Kidney capillary endothelial cell (primary cell): ENCODE data around the gene SCFD1.
"Not testable (repeated sequence)": the region's sequence is repeated elsewhere in the genome, so short reads cannot be mapped to it uniquely, and the experiment has no call there.

Experiments used
- DNase-seq: peaks from one replicate; pipeline ENCODE4 v3.0.0-alpha.2; 2018; ENCODE audit warnings: low spot score

SCFD1 gene, protein sequence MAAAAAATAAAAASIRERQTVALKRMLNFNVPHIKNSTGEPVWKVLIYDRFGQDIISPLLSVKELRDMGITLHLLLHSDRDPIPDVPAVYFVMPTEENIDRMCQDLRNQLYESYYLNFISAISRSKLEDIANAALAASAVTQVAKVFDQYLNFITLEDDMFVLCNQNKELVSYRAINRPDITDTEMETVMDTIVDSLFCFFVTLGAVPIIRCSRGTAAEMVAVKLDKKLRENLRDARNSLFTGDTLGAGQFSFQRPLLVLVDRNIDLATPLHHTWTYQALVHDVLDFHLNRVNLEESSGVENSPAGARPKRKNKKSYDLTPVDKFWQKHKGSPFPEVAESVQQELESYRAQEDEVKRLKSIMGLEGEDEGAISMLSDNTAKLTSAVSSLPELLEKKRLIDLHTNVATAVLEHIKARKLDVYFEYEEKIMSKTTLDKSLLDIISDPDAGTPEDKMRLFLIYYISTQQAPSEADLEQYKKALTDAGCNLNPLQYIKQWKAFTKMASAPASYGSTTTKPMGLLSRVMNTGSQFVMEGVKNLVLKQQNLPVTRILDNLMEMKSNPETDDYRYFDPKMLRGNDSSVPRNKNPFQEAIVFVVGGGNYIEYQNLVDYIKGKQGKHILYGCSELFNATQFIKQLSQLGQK

DNA sequence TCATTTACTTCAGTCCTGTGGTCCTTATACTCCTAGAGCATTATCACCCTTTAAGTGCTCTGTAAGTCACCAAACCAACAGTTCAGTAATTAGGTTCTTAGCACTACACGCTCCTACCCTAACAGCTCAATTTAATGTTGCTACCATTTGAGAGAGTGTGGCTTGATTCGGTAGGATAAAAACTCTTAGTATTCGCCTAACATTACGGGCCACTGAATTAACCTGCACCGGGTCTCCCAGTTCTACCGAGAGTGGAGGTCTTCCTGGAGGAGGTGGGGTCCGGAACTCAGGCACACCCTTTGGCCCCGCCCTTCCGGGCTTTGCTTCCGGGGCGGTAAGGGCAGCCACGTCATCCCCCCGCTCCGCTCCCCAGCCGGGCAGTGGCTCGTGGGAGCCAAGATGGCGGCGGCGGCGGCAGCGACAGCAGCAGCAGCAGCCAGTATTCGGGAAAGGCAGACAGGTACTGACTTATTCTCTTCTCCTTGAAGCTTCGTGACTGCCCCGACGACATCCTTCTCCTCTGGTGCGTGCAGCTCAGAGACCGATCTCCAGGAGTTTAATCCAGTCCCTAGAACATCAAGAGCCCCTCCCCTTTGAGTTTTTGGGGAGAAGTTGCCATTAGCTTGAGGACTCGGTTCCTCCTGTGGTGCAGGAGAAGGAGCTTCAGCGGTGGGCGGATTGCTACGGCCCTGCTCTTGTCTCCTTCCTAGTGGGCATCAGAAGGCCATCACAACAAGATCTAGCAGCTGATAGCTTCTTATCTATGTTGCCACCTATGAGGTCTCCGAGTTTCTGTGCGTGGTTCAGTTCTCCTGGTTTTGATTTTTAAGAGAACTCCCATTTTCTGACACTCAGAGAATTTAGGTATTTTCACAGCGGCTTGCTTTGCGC is at the start of gene SCFD1:
SCFD1 (plus strand) TSS at position 380 of the 891 bp plus-strand sequence; CDS start at position 400, 20 bp downstream.
- peak; percentile 91 for DNase-seq

DNA sequence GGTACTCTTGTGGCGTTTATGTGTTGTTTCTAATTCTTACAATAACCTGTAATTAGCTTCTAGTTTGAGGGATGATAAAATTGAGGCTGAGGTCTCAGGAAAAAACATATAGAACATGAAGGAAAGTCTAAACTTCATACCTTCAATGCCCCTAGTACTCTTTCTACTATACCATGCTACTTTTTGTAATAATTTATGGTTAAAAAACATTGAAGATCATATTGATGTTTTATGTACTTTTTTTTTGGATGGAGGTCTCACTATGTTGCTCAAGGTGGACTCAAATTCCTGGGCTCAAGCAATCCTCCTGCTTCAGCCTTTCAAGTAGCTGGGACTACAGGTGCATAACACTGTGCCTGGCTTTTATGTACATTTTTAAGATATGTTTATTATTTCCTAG is 49.3 kb upstream of the SCFD1 start:
- DNase-seq, result no peak

DNA sequence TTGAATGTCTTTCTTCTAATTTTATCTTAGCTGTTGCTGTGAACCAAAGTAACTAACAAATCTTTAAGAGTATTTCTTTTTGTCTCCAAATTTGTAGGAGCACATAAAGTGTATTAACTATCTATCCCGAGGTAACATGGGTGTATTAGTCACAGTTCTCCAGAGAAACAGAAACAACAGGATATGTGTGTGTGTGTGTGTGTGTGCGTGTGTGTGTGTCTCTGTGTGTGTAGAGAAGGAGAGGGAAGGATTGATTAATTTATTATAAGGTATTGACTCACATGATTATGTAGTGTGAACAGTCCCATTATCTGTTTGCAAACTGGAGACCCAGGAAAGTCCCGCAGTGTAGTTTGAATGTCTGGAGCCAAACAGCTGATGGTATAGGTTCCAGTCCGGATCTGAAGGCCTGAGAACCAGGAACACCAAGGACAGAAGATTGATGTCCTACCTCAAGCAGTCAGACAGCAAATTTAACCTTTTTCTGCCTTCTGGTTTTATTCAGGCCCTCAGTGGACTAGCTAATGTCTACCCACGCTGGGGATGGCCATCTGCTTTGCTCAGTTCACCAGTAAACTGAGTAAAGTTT is 48.8 kb upstream of the SCFD1 start:
- DNase-seq, result peak; percentile 33

DNA sequence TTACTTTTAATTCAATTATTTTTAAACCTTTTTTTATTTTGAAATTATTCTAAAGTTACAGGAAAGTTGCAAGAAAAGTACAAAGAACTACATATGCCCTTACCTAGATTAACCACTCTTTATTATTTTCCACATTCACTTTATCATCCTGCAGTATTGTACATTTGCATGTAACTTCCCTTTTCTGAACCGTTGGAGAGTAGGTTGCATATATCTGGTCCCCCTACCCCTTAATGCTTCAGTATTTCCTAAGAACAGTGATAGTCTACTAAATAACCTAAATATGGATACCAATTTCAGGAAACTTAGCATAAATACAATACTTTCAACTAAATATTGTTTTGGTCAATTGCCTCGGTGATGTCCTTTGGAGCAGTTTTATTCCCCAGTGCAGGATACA is 48.2 kb upstream of the SCFD1 start:
- DNase-seq, result no peak

DNA sequence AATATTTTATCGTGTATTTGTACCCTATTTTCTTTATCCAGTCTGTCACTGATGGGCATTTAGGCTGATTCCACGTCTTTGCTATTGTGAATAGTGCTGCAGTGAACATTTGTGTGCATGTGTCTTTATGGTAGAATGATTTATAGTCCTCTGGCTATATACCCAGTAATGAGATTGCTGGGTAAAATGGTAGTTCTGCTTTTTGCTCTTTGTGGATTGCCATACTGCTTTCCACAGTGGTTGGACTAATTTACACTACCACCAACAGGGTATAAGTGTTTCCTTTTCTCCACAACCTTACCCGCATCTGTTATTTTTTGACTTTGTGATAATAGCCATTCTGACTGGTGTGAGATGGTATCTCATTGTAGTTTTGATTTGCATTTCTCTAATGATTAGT is 47.3 kb upstream of the SCFD1 start:
- DNase-seq, result not testable (repeated sequence)

DNA sequence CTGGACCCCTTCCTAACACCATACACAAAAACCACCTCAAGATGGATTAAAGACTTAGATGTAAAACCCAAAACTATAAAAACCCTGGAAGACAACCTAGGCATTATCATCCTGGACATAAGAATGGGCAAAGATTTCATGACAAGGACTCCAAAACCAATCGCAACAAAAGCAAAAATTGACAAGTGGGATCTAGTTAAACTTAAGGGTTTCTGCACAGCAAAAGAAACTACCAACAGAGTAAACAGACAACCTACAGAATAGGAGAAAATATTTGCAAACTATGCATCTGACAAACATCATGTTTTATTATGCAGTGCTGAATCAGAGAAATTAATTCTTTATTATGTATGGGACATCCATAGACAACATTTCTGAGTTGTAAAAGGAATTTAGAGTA is 45.8 kb upstream of the SCFD1 start:
- not testable (repeated sequence) for DNase-seq

DNA sequence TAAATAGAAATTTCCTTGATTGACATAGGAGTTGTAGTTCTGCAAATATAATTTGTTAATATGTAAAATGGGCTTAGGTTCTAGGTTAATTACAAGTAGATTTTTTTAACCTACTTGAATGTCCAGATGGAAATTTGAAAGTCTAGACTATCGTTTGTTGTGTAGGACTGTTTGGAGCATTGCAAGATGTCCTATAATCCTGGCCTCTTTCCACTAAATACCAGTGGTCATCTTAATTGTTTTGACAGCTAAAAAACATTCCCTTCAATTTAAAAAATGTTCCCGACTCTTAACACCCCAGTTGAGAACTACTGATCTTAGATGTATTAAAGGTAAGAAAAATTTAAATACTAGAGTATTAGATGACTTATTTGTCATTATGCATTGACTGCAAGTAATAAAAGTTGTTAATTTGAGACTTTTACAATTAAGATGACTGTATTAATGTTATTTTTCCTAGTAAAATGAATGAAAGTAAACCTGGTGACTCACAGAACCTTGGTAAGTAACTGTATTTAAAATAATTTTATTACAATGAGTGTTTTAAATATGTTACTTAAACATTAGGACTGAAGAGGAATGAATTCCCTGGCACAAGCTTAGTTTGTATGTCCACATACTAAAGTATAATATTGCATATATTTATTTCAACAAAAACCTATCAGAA is 41.4 kb upstream of the SCFD1 start:
- no peak for DNase-seq

DNA sequence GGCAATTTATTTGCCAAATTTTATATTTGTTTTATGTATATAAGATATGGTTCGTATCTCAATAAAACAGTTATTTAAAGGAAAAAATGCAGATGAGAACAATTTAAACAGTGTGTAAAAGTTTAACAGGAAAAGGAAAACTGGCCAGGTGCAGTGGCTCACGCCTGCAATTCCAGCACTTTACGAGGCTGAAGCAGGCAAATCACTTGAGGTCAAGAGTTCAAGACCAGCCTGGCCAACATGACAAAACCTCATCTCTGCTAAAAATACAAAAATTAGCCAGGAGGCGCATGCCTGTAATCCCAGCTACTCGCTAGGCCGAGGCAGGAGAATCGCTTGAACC is 40.9 kb upstream of the SCFD1 start:
- no peak for DNase-seq

DNA sequence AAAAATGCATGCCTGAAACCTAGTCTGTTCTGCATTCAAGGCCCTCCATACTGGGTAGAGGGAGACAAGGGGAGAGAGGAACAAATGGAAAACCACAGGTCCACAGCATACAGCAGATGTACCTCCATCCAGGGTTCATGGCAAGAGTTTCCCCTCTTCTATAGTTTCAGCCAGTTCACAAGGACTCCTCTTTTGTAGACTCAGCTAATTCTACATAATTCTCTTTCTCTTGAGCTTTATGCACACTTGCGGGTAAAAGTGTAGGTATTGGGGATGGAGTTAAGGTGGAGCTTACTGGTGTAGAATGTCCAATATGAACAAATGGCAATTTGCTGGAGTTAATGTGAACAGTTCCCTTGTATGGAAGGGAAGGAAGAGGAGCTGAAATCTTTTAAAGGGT is 39.7 kb upstream of the SCFD1 start:
- DNase-seq, result no peak

DNA sequence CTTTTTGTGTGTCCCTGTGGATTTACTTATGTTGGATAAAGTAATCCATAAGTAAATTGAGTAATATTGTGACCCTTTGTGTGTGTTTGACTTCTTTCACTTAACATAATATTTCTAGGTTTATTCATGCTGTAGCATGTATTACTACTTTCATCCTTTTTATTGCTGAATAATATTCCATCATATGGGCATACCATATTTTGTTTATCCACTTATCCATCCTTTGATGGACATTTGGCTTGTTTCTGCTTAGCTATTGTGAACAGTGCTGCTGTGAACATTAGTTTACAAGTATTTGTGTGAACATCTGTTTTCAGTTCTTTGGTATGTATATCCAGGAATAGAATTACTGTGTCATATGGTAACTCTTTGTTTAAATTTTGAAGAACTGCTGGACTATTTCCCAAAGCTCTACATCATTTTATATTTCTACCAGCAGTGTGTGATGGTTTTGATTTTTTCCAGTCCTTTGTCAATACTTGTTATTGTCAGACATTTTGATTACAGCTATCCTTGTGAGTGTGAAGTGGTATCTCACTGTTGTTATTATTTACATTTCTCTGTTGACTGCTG is 38.0 kb upstream of the SCFD1 start:
- DNase-seq, result no peak

DNA sequence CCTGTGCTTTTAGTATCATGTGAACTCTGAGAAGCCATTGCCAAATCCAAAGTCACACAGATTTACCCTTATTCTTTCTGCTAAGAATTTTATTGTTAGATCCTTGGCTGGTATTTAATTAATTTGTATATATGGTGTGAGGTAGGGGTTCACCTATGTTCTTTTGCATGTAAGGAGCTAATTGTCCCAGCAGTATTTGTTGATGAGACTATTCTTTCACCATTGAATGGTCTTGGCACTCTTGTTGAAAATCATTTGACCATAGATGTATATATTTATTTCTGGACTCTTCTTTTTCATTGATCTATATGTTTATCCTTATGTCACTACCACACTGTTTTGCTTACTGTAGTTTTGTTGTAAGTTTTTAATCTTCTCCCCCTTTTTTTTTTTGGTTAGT is 36.9 kb upstream of the SCFD1 start:
- DNase-seq, result no peak

DNA sequence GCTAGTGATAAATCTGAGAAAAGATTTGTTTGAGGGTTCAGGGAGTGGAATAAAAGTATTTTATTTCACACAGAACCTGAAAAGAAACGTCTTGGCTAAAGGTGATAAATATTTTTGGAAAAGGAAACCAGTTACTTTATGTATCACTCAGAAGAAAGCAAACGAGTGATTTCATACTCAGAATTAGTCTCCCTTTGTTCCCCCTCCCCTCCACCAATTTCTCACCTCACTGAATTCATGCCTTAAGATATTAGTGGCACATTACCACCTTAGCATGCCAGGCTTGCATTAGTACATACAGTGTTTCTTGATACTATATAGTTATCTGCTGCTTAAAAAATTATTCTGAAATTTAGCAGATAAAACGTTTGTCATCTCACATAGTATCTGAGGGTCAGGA is 35.0 kb upstream of the SCFD1 start:
- no peak for DNase-seq

DNA sequence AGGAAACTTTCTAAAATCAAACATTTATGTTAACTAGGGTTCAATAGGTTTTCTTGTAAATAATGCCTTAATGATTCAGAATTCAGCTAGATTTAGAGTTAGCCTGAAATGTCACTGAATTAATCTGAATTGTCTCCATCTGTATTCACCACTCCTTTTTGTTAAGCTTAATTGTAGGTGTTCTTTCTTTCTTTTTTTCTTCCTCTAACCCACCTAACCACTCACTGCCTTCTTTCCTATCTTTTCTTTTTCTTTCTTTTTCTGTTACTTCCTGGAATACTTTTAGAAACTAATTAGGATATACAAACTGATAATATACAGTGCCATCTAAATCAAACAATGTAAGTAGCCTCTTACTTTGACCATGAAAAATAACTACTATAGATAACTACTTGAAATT is 33.2 kb upstream of the SCFD1 start:
- no peak for DNase-seq

DNA sequence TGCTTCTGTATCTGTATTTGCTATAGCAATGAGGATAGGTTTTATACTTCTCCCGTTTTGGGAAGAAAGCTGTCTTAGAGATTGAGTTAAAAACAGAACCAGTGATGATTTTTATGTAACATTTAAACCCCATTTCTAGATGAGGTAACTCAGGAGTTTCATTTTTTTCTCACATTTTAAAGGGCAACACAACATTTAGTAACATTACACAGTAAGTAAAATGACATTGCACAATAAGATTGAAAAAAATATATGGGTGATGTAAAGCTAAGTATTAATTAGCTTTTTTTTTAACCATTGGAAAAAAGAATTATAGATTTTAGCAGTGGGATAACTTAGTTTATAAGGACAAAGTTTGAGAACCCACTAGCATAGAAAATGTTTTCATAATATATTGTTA is 25.2 kb upstream of the SCFD1 start:
- DNase-seq, result no peak

DNA sequence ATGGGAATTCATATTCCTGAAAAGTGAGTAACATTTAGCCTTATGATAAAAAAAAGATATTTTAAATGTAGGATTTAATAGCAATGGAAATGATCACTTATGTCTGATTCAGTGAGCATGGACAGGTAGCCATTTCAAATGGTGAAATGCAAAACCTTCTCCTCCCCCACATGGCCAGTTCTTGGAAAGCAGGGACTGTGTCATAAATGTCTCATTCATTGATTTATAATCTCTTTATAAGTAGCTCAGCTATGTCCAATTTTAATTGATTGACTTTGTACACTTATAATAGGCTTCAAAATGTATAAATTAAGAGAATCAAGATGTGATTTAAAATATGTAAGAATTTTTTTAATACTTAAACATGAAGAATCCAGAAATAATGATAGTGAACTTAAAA is 24.6 kb upstream of the SCFD1 start:
- DNase-seq, result no peak

DNA sequence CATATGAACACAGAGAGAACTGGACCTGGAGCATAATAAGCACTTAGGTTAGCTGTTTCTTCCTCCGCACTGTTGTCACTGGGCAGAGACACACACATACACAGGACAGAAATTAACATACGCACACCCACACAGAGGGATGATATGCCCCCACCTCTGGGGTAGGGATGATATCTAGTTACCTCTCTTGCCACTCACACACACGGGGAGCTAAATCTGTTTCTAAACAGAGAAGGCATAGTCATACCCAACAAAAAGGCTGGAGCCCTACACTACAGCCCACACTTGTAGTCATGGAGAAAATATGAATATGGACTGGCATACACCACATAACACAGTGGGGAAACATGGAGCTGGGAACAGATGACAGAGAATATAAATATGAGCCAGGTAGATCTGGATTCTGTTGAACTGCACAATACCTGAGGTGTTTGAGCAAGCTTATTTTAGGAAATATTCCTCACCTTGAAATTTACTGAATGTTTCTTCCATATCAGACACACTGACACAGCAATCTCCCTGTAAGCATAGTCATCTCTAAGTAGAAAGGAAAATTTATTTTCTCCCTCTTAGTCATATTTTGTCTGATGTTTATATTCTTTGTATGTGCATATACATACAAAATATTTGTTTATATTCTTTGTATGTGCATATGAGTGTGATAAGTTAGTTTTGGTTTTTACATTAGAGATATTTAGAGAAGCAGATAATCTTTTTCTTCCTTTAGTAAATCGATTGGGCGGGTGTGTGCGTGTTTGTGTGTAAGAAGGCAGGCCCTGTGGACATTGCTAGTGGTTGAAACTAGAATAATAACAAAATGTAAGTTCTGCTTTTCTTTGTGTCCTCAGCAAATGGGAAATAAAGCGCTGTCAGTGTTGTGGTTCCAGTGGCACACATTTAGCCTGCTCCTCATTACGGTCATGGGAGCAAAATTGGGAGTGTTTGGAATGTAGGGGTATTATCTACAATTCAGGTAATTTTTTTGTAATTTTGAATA is 20.9 kb upstream of the SCFD1 start:
- no peak for DNase-seq

DNA sequence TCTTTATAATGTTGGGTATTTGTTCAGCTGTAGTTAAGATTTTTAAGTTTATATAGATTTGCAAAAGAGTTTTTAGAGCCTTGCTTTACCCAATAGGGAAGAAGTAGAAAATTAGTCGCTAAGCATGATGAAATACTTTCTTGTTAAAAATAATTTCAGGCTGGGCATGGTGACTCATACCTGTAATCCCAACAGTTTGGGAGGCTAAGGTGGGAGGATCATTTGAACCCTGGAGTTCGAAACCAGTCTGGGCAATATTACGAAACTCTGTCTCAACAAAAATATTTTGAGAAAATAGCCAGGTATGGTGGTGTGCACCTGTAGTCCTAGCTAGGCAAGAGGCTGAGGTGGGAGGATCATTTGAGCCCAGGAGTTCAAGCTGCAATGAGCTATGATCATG is 18.7 kb upstream of the SCFD1 start:
- DNase-seq, result no peak

DNA sequence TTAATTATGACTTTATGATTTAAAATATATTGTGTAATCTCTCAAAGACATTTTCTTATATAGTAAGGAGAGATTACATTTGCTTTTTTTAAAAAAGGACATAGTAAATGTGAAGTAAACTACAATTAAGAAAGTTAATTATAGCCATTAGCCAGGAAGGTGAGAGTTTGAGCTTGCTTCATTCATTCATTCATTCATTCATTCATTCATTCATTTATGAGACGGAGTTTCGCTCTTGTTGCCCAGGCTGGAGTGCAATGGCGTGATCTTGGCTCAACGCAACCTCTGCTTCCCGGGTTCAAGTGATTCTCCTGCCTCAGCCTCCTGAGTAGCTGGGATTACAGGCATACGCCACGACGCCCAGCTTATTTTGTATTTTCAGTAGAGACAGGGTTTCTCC is 17.4 kb upstream of the SCFD1 start:
- not testable (repeated sequence) for DNase-seq

DNA sequence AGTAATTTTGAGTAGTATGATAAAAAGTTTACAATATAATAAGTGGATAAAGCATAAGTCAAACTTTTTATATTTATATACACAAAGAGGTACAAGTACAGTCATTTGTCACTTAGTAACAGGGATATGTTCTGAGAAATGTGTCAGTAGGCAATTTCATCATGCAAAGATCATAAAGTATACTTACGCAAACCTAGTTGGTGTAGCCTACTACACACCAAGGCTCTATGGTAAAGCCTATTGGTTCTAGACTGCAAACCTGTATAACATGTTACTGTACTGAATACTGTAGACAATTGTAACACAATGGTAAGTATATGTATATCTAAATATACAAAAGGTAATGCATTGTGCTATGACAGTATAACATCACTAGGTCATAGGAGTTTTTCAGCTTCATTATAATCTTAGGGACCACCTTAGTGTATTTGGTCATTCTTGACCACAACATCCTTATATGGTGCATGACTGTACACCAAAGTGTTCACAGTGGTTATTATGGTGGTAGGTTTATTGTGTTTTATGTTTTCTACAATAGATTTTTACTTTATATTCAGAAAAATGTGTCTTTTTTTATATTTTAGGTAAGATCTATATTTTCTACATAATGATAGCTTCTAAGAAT is 14.9 kb upstream of the SCFD1 start:
- DNase-seq, result no peak

DNA sequence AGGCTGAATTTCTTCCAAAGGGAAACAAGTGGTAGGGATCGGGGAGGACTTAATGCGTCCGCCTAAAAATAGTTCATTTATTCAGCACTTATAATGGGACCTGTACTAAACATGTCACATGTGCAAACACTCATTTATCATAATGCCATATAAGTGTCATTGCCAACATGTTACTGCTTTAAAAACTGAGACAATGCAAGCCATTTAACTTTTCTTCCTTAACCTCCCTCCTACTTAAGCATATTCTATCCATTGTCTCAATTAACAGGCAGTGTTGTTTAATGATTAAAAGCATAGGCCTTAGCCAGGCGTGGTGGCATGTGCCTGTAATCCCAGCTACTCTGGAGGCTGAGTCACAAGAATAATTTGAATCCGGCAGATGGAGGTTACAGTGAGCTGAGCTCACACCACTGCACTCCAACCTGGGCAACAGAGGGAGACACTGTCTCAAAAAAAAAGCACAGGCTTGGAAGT is 13.5 kb upstream of the SCFD1 start:
- no peak for DNase-seq
